Activated CD8-positive, alpha-beta memory T cell treated with anti-CD3 and anti-CD28 coated beads, Interleukin-2, amount 10 ng/mL, durations not matched to agents 7 days and 5 days (primary cell): ENCODE data around the gene TMEM266. TPM values are rescaled to one million over a fixed set of nuclear protein-coding genes. Genes with fewer than 3 reads are reported as not detected.

Experiments
- ATAC-seq: fragments of 150-1000 bp; cut with Tn5 transposase; one replicate; pipeline ENCODE4 v1.10.0; 2021; ENCODE audit warnings: moderate library complexity
- CTCF ChIA-PET: fragments of 350-600 bp; sonication (Branson Sonifier 250); formaldehyde crosslinking; loops from one replicate; lab custom pipeline; 2021; ENCODE audit warnings: antibody characterized with exemption; lab: Charles Lee
- DNase-seq: peaks from one replicate; pipeline ENCODE4 v3.0.0-alpha.2; 2020
- H3K27ac Mint-ChIP-seq: one replicate; pipeline ENCODE4 v1.8.0; 2021; ENCODE audit warnings: mild to moderate bottlenecking, mixed read lengths
- H3K27me3 Mint-ChIP-seq: one replicate; pipeline ENCODE4 v1.8.0; 2021; ENCODE audit warnings: mixed read lengths
- H3K36me3 Mint-ChIP-seq: one replicate; pipeline ENCODE4 v1.8.0; 2021; ENCODE audit warnings: mild to moderate bottlenecking, mixed read lengths
- H3K4me1 Mint-ChIP-seq: one replicate; pipeline ENCODE4 v1.8.0; 2021; ENCODE audit warnings: mixed read lengths
- H3K4me3 Mint-ChIP-seq: one replicate; pipeline ENCODE4 v1.8.0; 2021; ENCODE audit warnings: mild to moderate bottlenecking, moderate library complexity, mixed read lengths
- H3K9me3 Mint-ChIP-seq: one replicate; pipeline ENCODE4 v1.8.0; 2022; ENCODE audit warnings: low read depth, mixed read lengths
- total RNA-seq, 2 experiments: library from RNA; stranded (reverse); gene quantifications; one replicate each; pipeline ENCODE4 v1.2.3, GENCODE V29; 2021

The TMEM266 gene
- total RNA-seq, 2 experiments from 2014 or later: not detected

DNA sequence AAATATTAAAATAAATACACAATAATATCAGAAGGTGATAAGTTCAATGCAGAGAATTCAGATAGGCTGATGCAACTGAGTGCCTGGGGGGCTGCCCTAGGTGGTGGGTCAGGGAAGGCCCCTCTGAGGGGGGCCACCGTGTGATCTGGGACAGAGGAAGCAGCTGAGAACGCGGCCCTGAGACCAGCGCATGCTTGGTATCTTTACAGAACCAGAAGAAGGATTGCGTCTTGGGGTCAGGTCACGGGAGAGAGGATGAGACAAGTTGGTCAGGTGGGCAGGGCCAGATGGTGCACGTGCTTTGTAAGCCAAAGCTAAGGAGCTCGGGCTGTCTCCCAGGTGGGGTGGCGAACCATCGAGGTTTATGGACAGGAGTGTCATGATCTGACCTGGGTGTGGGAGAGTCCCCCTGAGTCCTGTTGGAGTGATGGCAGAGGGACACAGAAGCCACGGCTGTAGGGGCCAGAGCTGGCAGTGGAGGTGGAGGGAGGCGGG lies 130.3 kb downstream of the TMEM266 start:
- Mint-ChIP-seq H3K36me3 (no peaks in the 10 kb centered on the region), H3K27ac (no peak overlapping the region), H3K4me1 (peaks cover 17% of the 10 kb centered on the region), H3K9me3 (no peaks in the 10 kb centered on the region), H3K27me3 (peaks cover 50% of the 10 kb centered on the region), H3K4me3 (no peak overlapping the region)
- DNase-seq (no peak), ATAC-seq (no peak)
- CTCF ChIA-PET: interaction anchor here (0.7 to 2.1 kb wide), 12 partner anchors 9 to 682 kb away, joined by 3 to 8 read pairs (median 4); partner anchors contain the start of gene ETFA

DNA sequence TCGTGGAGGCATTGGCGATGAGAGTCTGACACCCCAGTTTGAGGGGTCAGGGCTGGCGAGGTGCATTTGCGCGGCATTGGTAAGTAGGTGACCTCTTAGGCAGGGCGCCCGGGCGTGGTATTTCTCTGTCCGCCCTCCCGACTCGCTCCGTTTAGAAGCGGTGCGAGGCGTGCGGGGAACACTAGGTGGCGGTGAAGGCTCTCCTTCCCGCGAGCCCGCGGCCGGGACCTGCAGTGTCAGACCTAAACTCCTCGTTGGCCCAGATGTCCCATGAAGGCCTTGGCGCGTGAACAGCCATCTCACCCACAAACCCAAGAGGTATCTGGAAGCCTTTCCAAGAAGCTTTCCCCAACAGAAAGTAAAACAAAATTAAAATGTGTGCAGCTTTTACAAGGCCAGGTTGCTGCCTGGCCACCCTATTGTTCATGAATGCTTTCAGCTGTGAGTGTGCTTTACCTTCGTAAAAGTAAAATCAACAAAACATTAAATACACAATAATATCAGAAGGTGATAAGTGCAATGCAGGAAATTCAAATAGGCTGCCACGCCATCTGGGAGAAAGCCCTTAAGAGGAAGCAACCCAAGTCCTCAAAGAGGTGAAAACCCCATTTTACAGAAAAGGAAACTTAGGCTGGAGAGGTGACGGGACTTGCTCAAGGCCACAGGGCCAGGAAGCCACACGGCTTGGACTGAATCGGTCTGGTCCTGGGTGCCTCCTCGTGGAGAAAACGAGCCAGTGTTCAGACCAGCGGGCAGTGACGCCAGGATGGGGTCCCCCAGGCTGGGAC lies 131.2 kb downstream of the TMEM266 start:
- peak overlapping the region; percentile 38 for H3K4me3 Mint-ChIP-seq
- H3K27me3 Mint-ChIP-seq: peaks cover 44% of the 10 kb centered on the region
- ATAC-seq (peak; percentile 95), DNase-seq (peak; percentile 84)
- H3K36me3 Mint-ChIP-seq: no peaks in the 10 kb centered on the region
- H3K9me3 Mint-ChIP-seq: no peaks in the 10 kb centered on the region
- CTCF ChIA-PET: interaction anchor here (0.7 to 2.2 kb wide), 15 partner anchors 8 to 681 kb away, joined by 3 to 8 read pairs (median 4); partner anchors contain the start of gene ETFA
- no peak overlapping the region for H3K27ac Mint-ChIP-seq
- peaks cover 17% of the 10 kb centered on the region for H3K4me1 Mint-ChIP-seq

DNA sequence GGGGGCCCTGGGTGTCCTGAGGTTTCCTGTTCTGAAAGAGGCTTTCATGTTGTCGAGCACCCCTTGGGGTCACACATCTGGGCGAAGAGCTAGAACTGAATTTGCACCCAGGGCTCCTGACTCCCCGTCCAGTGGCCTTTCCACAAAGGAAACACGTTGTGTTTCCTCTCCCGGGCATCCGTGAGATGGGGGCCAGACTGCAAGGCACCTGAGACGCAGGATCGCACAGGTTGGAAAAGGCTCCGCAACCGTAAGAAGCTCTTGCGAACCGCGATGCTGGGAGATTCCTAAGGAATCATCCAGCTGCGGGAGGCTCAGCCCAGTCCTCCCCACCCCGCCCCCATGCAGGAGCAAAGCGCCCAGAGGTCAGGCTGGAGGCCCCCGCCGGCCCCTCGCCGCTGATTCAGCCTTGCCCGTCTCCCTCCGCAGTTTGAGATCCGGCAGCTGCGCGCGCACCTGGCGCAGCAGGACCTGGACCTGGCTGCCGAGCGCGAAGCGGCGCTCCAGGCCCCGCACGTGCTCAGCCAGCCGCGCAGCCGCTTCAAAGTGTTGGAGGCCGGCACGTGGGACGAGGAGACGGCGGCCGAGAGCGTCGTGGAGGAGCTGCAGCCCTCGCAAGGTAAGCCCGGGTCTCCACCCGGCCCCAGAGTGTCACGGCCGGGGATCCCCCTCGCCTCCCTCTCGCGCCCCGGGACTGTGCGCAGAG lies 131.9 kb downstream of the TMEM266 start:
- Mint-ChIP-seq H3K27ac (no peak overlapping the region), H3K27me3 (peaks cover 41% of the 10 kb centered on the region), H3K36me3 (no peaks in the 10 kb centered on the region), H3K4me3 (no peak overlapping the region), H3K9me3 (no peaks in the 10 kb centered on the region), H3K4me1 (peaks cover 17% of the 10 kb centered on the region)
- DNase-seq: no peak
- CTCF ChIA-PET: interaction anchor here (0.7 to 2.2 kb wide), 12 partner anchors 9 to 681 kb away, joined by 3 to 8 read pairs (median 5); no protein-coding TSS in a partner anchor
- ATAC-seq: no peak

DNA sequence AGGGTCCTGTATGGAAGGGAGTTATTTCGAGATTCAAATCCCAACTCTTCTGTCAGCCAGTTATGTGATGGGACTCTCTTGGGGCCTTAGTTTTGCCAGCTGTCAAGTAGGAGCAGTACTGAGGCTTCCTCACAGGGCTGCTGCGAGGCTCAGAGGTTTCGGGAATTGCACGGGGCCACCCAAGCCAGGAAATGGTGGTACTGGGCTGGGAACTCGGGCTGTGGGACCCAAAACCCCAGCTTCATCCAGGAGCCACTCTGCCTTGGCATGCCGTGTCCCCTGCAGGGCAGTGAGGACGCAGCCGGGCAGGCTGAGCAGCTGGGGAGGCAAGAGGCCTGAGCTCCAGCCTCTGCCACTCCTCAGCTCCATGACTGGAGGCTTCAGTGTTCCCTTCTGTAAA lies 132.9 kb downstream of the TMEM266 start:
- CTCF ChIA-PET: interaction anchor here (0.6 to 2.2 kb wide), 2 partner anchors 41 to 848 kb away, joined by 3 to 5 read pairs; no protein-coding TSS in a partner anchor
- DNase-seq: no peak
- H3K36me3 Mint-ChIP-seq: no peaks in the 10 kb centered on the region
- peaks cover 39% of the 10 kb centered on the region for H3K27me3 Mint-ChIP-seq
- peaks cover 17% of the 10 kb centered on the region for H3K4me1 Mint-ChIP-seq
- ATAC-seq: no peak
- no peak overlapping the region for H3K27ac Mint-ChIP-seq
- no peaks in the 10 kb centered on the region for H3K9me3 Mint-ChIP-seq
- H3K4me3 Mint-ChIP-seq: no peak overlapping the region

DNA sequence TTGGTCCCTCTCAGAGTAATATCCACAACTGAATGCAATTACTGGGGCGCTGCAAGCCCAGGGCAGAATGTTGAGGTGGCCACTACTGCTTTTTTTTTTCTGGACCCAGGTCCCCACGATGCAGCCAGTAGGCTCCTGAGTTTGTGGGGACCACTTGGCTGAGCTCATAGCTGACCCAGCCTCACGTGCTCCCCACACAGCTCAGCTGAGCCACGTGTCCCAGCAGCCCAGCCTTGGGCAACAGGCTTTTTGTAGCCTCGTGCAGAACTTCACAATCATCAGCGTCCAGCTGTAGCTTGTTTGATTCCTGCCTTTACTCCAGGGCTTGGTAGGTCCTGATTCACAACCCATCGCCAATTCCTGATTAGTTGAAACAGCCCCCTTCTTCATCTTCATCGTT lies 134.1 kb downstream of the TMEM266 start:
- Mint-ChIP-seq H3K27me3 (peaks cover 31% of the 10 kb centered on the region), H3K4me1 (peaks cover 17% of the 10 kb centered on the region), H3K4me3 (no peak overlapping the region), H3K36me3 (no peaks in the 10 kb centered on the region), H3K27ac (no peak overlapping the region), H3K9me3 (no peaks in the 10 kb centered on the region)
- DNase-seq (no peak), ATAC-seq (no peak)
- CTCF ChIA-PET: no interaction called here

DNA sequence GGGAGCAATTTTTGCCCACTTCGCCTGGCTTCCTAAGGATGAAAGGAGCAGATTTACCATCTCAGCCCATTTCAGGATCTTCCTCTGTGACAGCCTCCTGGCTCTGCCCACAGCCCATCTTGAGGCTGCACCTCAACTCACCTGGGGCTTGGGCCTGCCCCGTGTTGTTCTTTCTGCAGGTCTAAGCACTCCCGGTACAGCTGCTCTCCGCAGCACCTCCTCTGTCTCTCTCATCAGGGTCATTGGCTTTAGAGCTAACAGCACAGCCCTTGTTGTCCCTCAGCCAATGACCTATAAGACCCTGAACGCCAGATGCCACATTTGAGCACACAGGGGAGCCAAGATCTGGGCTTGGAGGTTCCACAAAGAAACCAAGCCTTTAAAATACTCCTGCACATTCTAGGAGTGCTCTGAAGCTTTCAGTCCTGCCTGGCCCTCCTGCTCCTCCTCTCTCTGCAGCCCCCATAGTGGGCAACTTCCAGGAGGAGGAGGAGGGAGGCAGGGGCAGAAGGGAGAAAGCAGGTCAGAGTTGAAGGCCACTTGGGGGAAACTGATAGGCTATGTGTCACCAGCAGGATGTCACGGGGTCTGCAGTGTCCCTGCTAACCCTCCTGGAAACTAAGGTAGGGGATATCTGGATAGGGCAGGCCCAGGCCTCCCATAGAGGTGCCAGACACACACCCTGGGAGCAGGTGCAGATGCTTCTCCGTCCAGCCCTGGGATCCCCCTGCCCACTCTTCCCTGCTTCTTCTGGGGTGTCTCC lies 135.9 kb downstream of the TMEM266 start:
- no peak overlapping the region for H3K4me3 Mint-ChIP-seq
- DNase-seq: no peak
- H3K36me3 Mint-ChIP-seq: no peaks in the 10 kb centered on the region
- H3K27ac Mint-ChIP-seq: no peak overlapping the region
- H3K9me3 Mint-ChIP-seq: no peaks in the 10 kb centered on the region
- CTCF ChIA-PET: interaction anchor here (0.9 kb wide), 1 partner anchor 8 kb away, joined by 3 read pairs; no protein-coding TSS in a partner anchor
- ATAC-seq: no peak
- H3K4me1 Mint-ChIP-seq: peaks cover 10% of the 10 kb centered on the region
- H3K27me3 Mint-ChIP-seq: peaks cover 15% of the 10 kb centered on the region

DNA sequence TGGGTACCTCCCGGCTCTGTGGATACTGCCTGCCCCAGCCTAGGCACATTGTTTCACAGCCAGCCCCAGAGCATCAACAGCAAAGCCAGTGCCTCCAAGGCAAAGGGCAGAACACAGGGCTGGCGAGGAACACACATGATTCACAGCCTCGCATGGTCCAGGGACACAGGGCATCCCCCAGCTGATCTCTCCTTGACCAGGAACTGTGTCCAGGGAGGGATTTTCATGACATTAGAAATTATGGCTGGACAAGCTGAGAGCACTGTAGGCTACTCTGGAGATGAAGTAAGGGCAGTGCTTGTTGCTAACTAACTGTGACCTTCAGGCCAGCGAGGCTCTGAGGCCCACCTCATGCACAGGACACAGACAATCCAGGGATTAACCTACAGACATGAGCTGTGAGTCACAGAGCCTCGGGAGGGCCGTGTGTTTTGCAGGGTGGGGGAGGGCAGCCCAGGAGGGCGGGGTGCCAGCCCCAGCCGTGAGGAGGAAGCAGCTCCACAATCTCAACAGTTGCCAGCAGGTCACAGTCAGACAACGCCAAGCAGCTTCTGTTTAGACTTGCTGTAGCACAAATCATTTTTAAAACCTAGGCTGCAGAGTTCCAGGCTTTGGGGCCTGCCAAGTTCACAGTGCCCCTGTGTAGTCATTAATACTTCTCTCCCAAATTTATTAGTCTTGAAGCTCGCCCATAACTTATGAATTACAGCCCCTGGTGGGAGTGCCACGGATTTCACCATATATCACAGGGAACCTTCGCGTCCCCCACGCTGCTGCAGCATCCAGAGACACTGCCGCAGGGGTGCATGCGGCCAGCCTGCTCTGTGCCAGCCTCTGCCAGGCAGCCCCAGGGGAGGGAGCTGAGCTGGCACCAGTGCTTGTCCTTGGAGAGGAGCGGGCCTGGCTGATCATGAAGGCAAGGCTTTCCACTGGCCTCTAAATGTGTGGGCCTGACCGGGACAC lies 136.8 kb downstream of the TMEM266 start:
- Mint-ChIP-seq H3K27me3 (peaks cover 9% of the 10 kb centered on the region), H3K4me3 (no peak overlapping the region), H3K36me3 (no peaks in the 10 kb centered on the region), H3K4me1 (peaks cover 1% of the 10 kb centered on the region), H3K27ac (no peak overlapping the region), H3K9me3 (no peaks in the 10 kb centered on the region)
- DNase-seq: no peak
- no peak for ATAC-seq
- CTCF ChIA-PET: interaction anchor here (0.5 kb wide), 1 partner anchor 74 kb away, joined by 4 read pairs; no protein-coding TSS in a partner anchor

DNA sequence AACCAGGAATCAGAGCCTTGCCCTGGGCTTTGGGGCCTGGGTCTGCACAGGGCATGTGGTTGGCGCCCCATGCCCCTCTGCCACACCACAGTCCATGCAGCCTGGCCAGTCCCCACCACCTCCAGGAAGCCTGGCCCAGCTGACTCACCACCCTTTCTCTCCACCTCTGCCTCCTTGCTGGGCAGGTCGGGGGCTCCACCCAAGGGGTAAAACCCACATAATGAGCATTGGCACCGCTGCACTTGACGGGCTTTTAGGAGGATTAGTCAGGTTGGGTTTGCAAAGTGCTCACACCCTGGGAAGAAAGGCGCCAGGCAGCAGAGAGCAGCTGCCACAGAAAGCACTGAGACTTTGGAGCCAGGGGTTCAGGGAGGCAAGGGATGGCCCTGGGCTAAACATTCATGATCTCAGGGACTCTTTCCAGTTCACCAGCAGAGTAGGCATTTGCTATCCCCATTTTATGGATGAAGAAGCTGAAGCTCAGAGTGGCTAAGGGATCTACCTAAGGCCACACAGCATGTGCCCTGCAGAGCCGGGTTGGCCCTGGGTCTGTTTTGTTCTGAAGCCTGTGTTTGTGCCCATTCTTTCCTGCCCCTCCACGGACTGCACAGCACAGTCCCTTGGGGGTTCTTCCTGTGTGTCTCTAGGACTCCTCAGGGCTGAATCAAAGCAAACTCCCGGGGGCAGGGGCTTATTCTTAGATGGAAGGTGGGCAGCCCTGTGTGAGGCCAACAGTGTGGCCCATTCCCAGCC lies 138.1 kb downstream of the TMEM266 start:
- CTCF ChIA-PET: no interaction called here
- Mint-ChIP-seq H3K4me3 (no peak overlapping the region), H3K4me1 (no peaks in the 10 kb centered on the region), H3K9me3 (no peaks in the 10 kb centered on the region), H3K27ac (no peak overlapping the region), H3K27me3 (peaks cover 3% of the 10 kb centered on the region), H3K36me3 (no peaks in the 10 kb centered on the region)
- DNase-seq (no peak), ATAC-seq (no peak)

DNA sequence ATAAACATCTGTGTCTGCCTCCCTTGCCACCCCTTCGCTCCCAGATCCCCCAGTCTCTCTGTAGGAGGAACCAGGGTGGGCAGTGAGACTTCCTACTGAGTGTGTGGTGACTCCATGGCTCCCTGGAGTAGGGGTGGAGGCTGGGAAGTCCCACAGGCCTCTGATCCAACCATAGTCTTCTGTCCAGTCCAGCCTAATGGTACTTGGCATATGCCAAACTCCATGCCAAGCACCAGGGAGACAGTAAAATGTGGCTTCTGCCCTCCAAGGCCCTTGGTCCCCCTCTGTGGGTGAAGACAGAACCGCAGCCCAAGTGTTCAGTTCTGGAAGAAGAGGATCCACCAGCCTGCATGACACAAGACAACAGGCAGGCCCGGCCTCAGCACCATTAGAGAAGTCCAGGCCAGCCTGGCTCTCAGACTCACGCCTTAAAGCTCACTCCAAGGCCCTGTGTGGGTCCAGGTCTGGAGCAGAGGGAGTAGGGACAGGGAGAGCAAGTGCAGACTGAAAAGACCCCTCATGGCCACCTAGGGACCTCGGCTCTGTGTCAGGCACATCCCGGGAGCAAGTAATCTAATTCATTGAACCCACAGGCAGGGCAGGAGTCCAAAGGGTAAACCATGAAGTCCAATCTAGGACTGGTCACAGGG lies 138.8 kb downstream of the TMEM266 start:
- no peak overlapping the region for H3K27ac Mint-ChIP-seq
- no peaks in the 10 kb centered on the region for H3K4me1 Mint-ChIP-seq
- H3K27me3 Mint-ChIP-seq: peaks cover 3% of the 10 kb centered on the region
- ATAC-seq (no peak), DNase-seq (no peak)
- H3K4me3 Mint-ChIP-seq: no peak overlapping the region
- H3K36me3 Mint-ChIP-seq: no peaks in the 10 kb centered on the region
- H3K9me3 Mint-ChIP-seq: no peaks in the 10 kb centered on the region
- CTCF ChIA-PET: interaction anchor here (1.0 kb wide), 1 partner anchor 8 kb away, joined by 4 read pairs; no protein-coding TSS in a partner anchor

DNA sequence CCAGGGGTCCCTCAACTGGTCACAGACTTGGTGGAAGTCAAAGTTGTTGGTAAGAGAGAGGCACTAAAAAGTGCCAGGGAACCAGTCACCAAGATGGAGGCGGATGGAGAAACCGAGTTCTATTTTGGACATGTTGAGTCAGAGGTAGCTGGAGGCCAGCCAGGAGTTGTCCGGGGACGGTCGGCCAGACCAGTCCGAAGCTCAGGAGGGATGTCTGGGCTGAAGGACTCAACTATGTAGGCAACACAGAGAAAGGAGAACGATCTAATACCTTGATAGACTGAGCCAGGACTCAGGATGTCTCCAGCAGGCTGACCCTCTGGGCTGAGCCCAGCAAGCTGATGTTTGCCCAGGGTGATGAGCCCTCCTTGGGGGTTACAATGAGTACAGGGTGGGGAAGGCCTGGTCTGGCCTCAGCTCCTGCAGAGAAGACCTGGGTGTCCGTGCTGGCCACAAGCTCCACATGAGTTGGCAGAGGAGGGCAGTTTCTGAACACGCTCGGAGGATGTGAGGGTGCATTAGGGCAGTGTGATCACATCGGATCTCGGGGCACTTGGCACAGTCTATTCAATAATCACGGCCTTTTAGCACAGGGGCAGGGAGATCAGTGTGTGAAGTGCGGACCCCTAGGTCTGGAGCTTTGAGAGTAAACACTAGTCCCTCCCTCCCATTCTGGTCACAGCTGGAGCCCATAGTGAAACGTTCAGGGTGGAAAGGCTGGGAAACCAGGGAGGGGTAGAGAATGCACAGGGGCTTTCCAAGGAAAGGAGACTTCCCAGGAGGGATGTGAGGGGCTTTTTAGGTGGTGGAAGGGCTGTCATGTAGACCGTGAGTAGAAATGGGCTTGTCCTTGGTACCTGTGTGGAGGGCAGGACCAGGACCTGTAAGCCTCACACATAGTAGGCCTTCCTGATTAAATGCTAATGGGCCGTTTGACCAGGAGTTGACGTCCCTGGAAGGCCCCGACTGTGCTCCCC lies 139.6 kb downstream of the TMEM266 start:
- no peak for DNase-seq
- CTCF ChIA-PET: interaction anchor here (1.0 to 1.3 kb wide), 2 partner anchors 9 to 28 kb away, joined by 3 to 4 read pairs; no protein-coding TSS in a partner anchor
- Mint-ChIP-seq H3K36me3 (no peaks in the 10 kb centered on the region), H3K9me3 (no peaks in the 10 kb centered on the region), H3K27me3 (no peaks in the 10 kb centered on the region), H3K4me1 (no peaks in the 10 kb centered on the region), H3K27ac (no peak overlapping the region), H3K4me3 (no peak overlapping the region)
- ATAC-seq: no peak
